ENCODE measurements around the gene CHSY1. TPM values are rescaled to one million over a fixed set of nuclear protein-coding genes. Genes with fewer than 3 reads are reported as not detected.

Gene CHSY1
- total RNA-seq, 2 experiments from 2014 or later, result 44.6 to 46.4 TPM

DNA sequence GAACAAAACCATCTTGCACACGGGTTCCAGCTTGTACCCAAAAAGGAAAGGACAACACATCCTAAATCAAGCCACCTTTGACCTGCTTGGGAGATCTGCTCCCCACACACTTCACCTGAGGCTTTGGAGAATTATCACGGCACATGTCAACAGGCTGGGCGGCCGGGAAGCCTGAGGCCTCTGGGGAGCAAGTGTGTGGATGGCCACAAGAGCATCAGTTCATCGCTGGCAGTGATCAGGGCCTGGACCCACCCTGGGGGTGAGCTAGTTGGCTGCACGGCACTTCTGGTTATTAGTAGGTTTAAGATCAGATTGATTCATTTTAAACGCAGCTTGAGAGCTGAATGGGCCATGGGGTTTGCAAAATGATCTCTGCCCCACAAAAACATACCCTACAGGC lies 108.5 kb downstream of the CHSY1 start:
- ChIA-PET CTCF (interaction anchor here (0.8 to 1.7 kb wide), 4 partner anchors 10 to 115 kb away, joined by 3 to 4 read pairs (median 4); no protein-coding TSS in a partner anchor), POLR2A (no interaction called here)
- H3K27ac Mint-ChIP-seq, result no peak overlapping the region
- H3K4me3 Mint-ChIP-seq, result no peak overlapping the region
- H3K27me3 Mint-ChIP-seq (ENCODE audit: low read depth), result peaks cover 6% of the 10 kb centered on the region
- ATAC-seq, result no peak
- H3K4me1 Mint-ChIP-seq (ENCODE audit: low read depth), result peaks cover 25% of the 10 kb centered on the region
- no peak for DNase-seq
- no peaks in the 10 kb centered on the region for H3K9me3 Mint-ChIP-seq (ENCODE audit: insufficient read depth)
- H3K36me3 Mint-ChIP-seq (ENCODE audit: low read depth), result no peaks in the 10 kb centered on the region

DNA sequence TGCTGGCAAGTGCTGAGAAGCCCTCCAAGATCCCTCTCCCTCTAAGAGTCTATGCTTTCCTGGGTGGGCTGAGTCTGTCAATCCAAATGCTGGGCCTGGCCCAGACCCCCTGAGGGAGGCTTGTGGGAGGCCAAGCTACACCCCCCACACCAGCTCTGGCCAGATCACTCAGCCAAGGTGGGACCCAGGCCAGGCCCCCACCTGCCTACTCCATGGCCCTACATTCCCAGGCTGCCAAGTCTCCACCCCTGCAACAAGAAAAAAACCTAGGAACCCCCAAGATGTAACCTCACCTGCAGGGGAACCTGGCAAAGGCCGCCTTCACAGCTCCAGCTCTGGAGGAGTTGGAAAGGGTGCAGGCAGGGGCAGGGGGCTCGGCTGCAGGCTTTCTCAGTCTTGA lies 109.1 kb downstream of the CHSY1 start:
- Mint-ChIP-seq H3K4me3 (no peak overlapping the region), H3K4me1 (ENCODE audit: low read depth) (peaks cover 26% of the 10 kb centered on the region), H3K27me3 (ENCODE audit: low read depth) (peaks cover 6% of the 10 kb centered on the region), H3K27ac (no peak overlapping the region), H3K9me3 (ENCODE audit: insufficient read depth) (no peaks in the 10 kb centered on the region), H3K36me3 (ENCODE audit: low read depth) (no peaks in the 10 kb centered on the region)
- ATAC-seq (no peak), DNase-seq (no peak)
- POLR2A ChIA-PET, result no interaction called here
- CTCF ChIA-PET, result interaction anchor here (0.8 to 1.7 kb wide), 4 partner anchors 10 to 116 kb away, joined by 3 to 4 read pairs (median 4); no protein-coding TSS in a partner anchor

DNA sequence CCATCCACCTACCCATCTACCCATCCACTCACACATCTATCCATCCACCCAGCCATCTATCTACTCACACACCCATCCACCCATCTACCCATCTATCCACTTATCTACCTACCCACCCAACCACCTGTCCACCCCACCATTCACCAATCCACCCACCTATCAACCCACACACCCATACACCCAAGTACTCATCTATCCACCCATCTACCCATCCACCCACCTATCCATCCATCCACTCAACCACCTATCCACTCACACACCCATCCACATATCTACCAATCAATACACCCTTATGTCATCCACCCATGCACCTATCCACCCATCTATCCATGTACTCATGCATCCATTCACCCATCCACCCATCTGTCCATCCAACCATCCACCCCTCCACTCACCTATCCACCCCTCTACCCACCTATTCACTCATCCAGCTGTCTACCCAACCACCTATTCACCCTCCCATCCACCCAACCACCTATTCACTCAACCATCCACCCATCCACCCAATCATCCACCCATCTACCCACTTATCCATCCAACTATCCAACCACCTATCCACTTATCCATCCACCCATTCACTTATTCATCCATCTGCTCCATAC lies 109.8 kb downstream of the CHSY1 start:
- Mint-ChIP-seq H3K27me3 (ENCODE audit: low read depth) (peaks cover 6% of the 10 kb centered on the region), H3K4me1 (ENCODE audit: low read depth) (peaks cover 31% of the 10 kb centered on the region), H3K36me3 (ENCODE audit: low read depth) (no peaks in the 10 kb centered on the region), H3K27ac (no peak overlapping the region), H3K9me3 (ENCODE audit: insufficient read depth) (no peaks in the 10 kb centered on the region), H3K4me3 (no peak overlapping the region)
- DNase-seq, result no peak
- CTCF ChIA-PET, result interaction anchor here (0.6 kb wide), 1 partner anchor 110 kb away, joined by 4 read pairs; the partner anchor contains the start of gene CHSY1
- POLR2A ChIA-PET, result no interaction called here
- no peak for ATAC-seq

DNA sequence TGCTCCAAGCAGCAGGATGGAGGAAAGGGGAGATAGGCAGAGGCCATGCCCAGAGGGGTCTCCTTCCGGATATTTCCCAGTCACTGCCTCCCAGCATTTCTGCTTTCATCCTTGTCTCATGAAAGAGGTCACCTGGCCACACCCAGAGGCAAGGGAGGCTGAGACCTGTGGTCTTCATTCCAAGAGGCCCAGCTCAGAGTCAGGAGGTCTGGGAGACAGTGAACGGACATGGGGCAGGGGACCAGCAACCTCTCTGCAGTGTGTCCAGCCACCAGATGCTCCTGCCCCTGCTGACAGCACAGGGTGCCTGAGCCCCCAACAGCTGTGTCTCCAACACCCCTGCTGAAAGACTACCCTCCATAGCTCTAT lies 111.2 kb downstream of the CHSY1 start:
- CTCF ChIA-PET, result interaction anchor here (1.3 kb wide), 1 partner anchor 29 kb away, joined by 3 read pairs; no protein-coding TSS in a partner anchor
- POLR2A ChIA-PET, result interaction anchor here (1.4 kb wide), 1 partner anchor 12 kb away, joined by 3 read pairs; no protein-coding TSS in a partner anchor
- Mint-ChIP-seq H3K27ac (no peak overlapping the region), H3K4me1 (ENCODE audit: low read depth) (peaks cover 37% of the 10 kb centered on the region), H3K9me3 (ENCODE audit: insufficient read depth) (no peaks in the 10 kb centered on the region), H3K36me3 (ENCODE audit: low read depth) (no peaks in the 10 kb centered on the region), H3K4me3 (no peak overlapping the region), H3K27me3 (ENCODE audit: low read depth) (peaks cover 3% of the 10 kb centered on the region)
- ATAC-seq (no peak), DNase-seq (no peak)

DNA sequence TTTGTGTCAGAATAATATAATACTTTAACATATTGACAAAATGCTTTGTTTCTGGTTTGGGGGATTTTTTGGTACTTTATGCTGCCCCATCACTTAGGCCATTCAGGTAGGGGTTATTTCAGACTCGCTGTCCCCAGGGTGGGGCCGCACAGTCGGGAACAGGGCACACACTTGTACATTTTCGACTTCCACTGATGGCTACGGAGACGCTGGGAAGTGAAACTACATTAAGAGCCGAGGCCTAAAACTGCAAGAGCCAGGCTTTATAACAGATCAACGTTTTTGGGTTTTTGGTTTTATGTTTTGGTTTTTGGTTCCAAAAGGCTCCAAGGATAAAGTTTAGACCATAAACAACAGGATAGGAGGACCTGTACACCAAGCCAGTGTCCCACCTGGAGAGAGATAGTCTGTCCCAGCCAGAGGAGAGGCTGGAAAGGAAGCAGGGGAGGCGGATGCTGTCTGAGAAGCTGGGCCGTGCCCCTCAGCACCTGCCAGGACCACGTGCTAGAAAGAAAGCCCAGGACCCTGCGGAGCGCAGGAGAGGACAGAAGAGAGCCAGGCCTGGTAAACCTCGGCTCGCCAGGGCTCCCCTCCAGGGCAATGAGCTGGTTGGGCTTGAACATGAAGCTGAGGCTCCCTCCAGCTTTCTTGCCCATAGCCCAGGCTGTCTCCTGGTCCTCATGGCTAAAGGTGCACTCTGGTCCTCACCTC lies 111.7 kb downstream of the CHSY1 start:
- no peak for ATAC-seq
- POLR2A ChIA-PET, result interaction anchor here (1.4 kb wide), 1 partner anchor 12 kb away, joined by 3 read pairs; no protein-coding TSS in a partner anchor
- DNase-seq, result no peak

DNA sequence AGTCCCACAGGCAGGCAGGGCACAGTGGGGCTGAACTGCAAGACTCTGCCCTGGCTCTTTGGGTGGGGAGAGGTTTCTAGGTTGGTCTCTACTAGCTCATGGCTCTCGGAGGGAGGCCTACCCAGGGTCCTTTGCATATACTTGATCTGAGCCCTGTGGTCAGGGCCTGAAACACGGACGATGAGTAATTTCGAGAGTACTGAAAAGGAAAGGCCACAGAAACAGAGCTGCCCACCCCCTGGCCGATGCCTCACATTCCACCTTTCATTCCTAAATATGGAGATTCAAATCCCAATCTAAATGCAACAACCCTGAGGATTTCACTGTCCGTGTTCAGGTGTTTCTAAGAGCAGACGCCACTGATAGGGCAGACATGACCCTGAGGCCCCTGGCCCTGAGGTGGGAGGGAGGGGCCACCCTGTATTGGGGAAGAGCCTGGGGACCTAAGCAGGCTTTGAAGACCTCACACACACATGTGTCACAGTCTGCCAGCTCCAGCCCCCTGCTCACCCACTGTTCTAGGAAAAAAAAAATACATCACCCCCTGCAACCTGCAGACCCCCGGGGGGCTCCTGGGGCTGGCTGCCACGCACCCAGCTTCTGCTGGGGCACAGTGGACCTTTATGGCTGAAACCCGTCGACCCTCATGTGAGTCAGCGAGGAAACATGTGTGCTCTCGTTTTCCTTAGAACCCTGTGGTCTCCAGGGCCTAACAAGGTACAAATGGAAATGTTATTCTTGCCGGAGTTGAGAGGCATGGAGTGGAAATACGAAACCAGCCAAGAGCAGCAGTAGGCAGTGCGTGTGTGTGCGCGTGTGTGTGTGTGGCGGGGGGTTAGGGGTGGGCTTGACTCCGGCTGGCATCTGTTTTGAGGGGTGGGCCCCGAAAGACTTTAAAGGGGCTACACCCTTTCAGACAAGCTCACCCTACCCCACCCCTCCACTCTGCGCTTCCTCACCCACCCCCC lies 112.7 kb downstream of the CHSY1 start:
- Mint-ChIP-seq H3K4me1 (ENCODE audit: low read depth) (peaks cover 40% of the 10 kb centered on the region), H3K27ac (peak overlapping the region; percentile 44), H3K4me3 (no peak overlapping the region), H3K9me3 (ENCODE audit: insufficient read depth) (no peaks in the 10 kb centered on the region), H3K36me3 (ENCODE audit: low read depth) (peaks cover 7% of the 10 kb centered on the region), H3K27me3 (ENCODE audit: low read depth) (no peaks in the 10 kb centered on the region)
- no peak for DNase-seq
- POLR2A ChIA-PET, result interaction anchor here (0.8 to 1.1 kb wide), 2 partner anchors 10 to 66 kb away, joined by 3 to 4 read pairs; no protein-coding TSS in a partner anchor
- no peak for ATAC-seq
- CTCF ChIA-PET, result interaction anchor here (1.1 to 1.5 kb wide), 2 partner anchors 18 to 105 kb away, joined by 3 to 5 read pairs; no protein-coding TSS in a partner anchor

More for the DNA sequence above, 111.7 kb downstream of the CHSY1 start:
- CTCF ChIA-PET, result interaction anchor here (1.3 kb wide), 1 partner anchor 29 kb away, joined by 3 read pairs; no protein-coding TSS in a partner anchor
- Mint-ChIP-seq H3K4me1 (ENCODE audit: low read depth) (peaks cover 38% of the 10 kb centered on the region), H3K4me3 (no peak overlapping the region), H3K9me3 (ENCODE audit: insufficient read depth) (no peaks in the 10 kb centered on the region), H3K36me3 (ENCODE audit: low read depth) (peaks cover 3% of the 10 kb centered on the region), H3K27me3 (ENCODE audit: low read depth) (peaks cover 3% of the 10 kb centered on the region), H3K27ac (no peak overlapping the region)

DNA sequence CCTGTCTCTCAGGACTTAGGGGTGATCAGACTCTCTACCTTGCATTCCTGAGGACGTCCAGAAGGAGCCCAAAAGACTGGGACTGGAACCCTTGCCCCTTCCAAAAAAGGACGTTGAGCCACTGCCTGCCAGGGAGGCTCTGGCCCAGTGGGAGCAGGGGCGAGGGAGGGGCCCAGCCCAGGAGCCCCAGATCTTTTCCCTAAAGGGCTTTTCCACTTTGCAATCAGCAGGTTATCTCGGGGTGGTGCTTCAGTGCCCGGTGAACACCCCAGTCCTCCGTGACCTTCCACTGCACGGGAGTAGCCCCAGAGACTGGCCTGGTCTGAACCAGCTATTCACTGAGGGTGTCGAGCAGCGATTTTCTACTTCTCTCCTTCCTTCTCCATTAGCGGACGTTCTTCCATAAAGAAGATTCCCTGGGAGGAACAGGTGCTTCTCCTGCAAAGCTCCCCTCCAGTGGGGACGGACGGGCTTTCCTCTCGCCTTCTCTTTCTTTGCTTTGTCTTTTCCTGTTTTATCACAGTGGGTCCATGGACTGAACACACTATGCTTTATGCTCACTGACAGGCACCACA lies 113.7 kb downstream of the CHSY1 start:
- no peaks in the 10 kb centered on the region for H3K9me3 Mint-ChIP-seq (ENCODE audit: insufficient read depth)
- POLR2A ChIA-PET, result interaction anchor here (1.1 kb wide), 1 partner anchor 67 kb away, joined by 3 read pairs; no protein-coding TSS in a partner anchor
- ATAC-seq, result no peak
- H3K4me3 Mint-ChIP-seq, result no peak overlapping the region
- peak overlapping the region; percentile 44 for H3K27ac Mint-ChIP-seq
- H3K4me1 Mint-ChIP-seq (ENCODE audit: low read depth), result peaks cover 44% of the 10 kb centered on the region
- no peaks in the 10 kb centered on the region for H3K27me3 Mint-ChIP-seq (ENCODE audit: low read depth)
- peaks cover 7% of the 10 kb centered on the region for H3K36me3 Mint-ChIP-seq (ENCODE audit: low read depth)
- DNase-seq, result no peak
- CTCF ChIA-PET, result interaction anchor here (1.0 to 2.5 kb wide), 4 partner anchors 10 to 106 kb away, joined by 3 to 7 read pairs (median 4); no protein-coding TSS in a partner anchor

DNA sequence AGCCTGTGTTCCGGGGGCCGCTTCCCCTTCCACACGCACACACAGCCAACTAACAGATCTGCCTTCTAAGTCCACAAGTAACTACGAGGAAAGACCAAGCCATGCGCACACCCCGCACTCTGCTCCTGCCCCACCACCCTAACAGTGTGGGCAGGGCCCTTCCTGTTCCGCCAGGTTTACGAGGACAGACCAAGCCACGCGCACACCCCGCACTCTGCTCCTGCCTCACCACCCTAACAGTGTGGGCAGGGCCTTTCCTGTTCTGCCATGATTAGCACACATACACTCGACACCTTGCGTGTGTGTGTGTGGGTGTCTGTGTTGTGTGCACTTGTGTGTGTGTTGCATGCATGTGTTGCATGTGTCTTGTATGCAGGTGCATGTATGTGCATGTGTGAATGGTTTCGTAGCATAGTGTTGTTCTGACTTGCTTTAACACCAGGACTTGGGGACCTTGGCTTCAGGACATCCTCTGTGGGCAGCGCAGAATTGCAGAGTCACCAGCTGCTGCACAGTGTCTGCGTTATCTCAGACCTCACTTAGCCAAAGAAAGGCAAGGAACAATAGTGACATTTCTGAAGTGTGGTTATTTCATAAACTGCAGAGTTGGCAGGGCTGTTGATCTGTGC lies 114.4 kb downstream of the CHSY1 start:
- CTCF ChIA-PET, result interaction anchor here (0.6 to 2.5 kb wide), 7 partner anchors 9 to 105 kb away, joined by 3 to 7 read pairs (median 3); no protein-coding TSS in a partner anchor
- peak overlapping the region; percentile 77 for H3K27ac Mint-ChIP-seq
- DNase-seq (peak; percentile 58), ATAC-seq (peak; percentile 69)
- peak overlapping the region; percentile 21 for H3K4me3 Mint-ChIP-seq
- no peaks in the 10 kb centered on the region for H3K27me3 Mint-ChIP-seq (ENCODE audit: low read depth)
- H3K9me3 Mint-ChIP-seq (ENCODE audit: insufficient read depth), result no peaks in the 10 kb centered on the region
- H3K4me1 Mint-ChIP-seq (ENCODE audit: low read depth), result peaks cover 44% of the 10 kb centered on the region
- H3K36me3 Mint-ChIP-seq (ENCODE audit: low read depth), result peaks cover 7% of the 10 kb centered on the region
- POLR2A ChIA-PET, result interaction anchor here (1.4 kb wide), 1 partner anchor 11 kb away, joined by 9 read pairs; no protein-coding TSS in a partner anchor

DNA sequence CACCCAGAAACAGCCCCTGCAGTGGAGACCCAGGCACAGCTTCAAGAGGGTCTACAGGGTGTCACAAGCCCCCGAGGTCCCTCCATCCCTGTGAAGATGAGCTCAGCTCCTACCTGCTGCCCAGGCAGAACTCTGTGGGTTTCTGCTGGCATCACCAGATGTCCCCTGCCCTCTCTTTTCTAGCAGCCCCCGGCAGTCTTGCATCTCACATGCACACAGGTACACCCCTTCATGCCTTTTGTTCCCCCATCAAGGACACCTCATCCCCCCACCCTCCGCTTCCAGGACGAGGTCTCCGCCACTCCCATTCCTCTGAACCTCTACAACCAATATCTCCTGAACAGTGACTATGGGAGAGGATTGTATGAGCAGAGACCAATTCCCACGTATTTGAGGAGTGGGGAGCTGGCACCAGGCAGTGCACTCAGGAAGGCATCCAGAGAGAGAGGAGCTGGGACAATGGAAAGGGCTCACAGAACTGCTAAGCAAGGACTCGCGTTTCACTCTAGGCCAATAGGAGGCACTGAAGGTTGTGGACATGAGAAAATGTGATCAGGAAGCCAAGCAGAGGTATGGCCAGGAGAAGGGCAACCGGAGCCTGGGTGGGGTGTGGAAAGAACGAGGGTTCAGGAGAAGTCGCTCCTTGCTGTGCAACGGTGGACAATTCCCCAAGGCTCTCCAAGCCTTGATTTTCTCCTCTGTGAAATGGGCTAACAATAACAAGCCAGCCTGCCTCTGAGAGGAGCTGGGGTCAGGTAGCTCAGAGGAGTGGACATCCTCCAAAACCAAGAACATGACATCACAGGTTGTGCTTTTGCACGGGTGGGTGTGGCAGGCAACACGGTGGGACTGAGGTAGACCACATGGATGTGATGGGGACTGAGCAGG lies 115.2 kb downstream of the CHSY1 start:
- DNase-seq, result no peak
- no peak for ATAC-seq
- H3K27ac Mint-ChIP-seq, result peak overlapping the region; percentile 77
- CTCF ChIA-PET, result interaction anchor here (0.6 to 2.5 kb wide), 6 partner anchors 8 to 122 kb away, joined by 3 to 7 read pairs (median 3); no protein-coding TSS in a partner anchor
- peaks cover 9% of the 10 kb centered on the region for H3K36me3 Mint-ChIP-seq (ENCODE audit: low read depth)
- H3K4me3 Mint-ChIP-seq, result peak overlapping the region; percentile 21
- peaks cover 2% of the 10 kb centered on the region for H3K9me3 Mint-ChIP-seq (ENCODE audit: insufficient read depth)
- H3K4me1 Mint-ChIP-seq (ENCODE audit: low read depth), result peaks cover 45% of the 10 kb centered on the region
- POLR2A ChIA-PET, result interaction anchor here (1.3 to 1.4 kb wide), 2 partner anchors 10 to 107 kb away, joined by 3 to 9 read pairs; no protein-coding TSS in a partner anchor
- no peaks in the 10 kb centered on the region for H3K27me3 Mint-ChIP-seq (ENCODE audit: low read depth)

Data from activated CD8-positive, alpha-beta T cell treated with anti-CD3 and anti-CD28 coated beads, Interleukin-2, amount 10 ng/mL, durations not matched to agents 7 days and 5 days (primary cell).